OCI-LY1 (cell line): ENCODE measurements around the gene MYO5B.

Source experiments
- EZH2 ChIP-seq: fragments of 200-600 bp; sonication (generic), shearing (Covaris generic); IDR thresholded peaks from 2 replicates; pipeline ENCODE4 v1.8.0; 2017; ENCODE audit warnings: borderline replicate concordance, mixed run types, mild to moderate bottlenecking, antibody characterized with exemption, low read length, moderate library complexity, mixed read lengths
- TF ChIP-seq, protein P1 (sequence below): fragments of 200-600 bp; sonication (generic), shearing (Covaris generic); IDR thresholded peaks from 2 replicates; pipeline ENCODE4 v1.5.1; 2017; ENCODE audit warnings: mild to moderate bottlenecking, antibody characterized with exemption, low read length, moderate library complexity, mixed read lengths

DNA sequence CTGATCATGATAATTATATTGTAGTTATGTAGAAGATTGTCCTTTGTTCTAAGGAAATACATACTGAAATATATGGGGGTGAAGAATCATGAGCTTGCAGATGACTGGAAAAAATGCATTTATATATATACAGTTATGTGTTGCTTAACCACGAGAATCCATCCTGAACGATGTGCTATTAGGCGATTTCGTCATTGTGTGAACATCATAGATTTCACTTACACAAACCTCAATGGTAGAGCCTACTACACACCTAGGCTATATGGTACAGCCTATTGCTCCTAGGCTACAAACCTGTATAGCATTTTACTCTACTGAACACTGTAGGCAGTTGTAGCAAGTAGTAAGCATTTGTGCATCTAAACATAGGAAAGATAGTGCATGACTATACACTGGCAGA is 379.0 kb downstream of the MYO5B start:
- TF ChIP-seq, protein P1, sequence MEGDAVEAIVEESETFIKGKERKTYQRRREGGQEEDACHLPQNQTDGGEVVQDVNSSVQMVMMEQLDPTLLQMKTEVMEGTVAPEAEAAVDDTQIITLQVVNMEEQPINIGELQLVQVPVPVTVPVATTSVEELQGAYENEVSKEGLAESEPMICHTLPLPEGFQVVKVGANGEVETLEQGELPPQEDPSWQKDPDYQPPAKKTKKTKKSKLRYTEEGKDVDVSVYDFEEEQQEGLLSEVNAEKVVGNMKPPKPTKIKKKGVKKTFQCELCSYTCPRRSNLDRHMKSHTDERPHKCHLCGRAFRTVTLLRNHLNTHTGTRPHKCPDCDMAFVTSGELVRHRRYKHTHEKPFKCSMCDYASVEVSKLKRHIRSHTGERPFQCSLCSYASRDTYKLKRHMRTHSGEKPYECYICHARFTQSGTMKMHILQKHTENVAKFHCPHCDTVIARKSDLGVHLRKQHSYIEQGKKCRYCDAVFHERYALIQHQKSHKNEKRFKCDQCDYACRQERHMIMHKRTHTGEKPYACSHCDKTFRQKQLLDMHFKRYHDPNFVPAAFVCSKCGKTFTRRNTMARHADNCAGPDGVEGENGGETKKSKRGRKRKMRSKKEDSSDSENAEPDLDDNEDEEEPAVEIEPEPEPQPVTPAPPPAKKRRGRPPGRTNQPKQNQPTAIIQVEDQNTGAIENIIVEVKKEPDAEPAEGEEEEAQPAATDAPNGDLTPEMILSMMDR = no peak
- no peak for TF ChIP-seq EZH2
